CD4-positive, alpha-beta T cell treated with Interleukin-2 at 100 ng/mL for 4 hours (primary cell): ENCODE data around the gene PTPRF.

Experiments used
- DNase-seq: peaks from one replicate; pipeline ENCODE4 v3.0.0-alpha.2; 2020; ENCODE audit warnings: low spot score

The PTPRF gene

GRCh38 chr1:43608827-43609226 is 78.1 kb downstream of the PTPRF start:
- no peak for DNase-seq

DNA sequence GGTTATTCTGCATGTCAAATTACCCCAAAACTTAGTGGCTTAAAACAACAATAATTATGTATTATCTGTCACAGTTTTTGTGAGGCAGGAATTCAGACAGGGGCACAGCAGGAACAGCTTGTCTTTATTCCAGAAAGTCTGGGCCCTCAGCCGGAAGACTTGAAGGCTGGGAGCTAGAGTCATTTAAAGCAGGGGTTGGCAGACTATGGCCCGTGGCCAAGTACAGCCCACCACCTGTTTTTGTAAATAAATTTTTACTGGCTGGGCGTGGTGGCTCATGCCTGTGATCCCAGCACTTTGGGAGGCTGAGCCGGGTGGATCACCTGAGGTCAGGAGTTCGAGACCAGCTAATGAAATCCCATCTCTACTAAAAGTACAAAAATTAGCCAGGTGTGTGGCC is 79.7 kb downstream of the PTPRF start:
- DNase-seq, result no peak

DNA sequence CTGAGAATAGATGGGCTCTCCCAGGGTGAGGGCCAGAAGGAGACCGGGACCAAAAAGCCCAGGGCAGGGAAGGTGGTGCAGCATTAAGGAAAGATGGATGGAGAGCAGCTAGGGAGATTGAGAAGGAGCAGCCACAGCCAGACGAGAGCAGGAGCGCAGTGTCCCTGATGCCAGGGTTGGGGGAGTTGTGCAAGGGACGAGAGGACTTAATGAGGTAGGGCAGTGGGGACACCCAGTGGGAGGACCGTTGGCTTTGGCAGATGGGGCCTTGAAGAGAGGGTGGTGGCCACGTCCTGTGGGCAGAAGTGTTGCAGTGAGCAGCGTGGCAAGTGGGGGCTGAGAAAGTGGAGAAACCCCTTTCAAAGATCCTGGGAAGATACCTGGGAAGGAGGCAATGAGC is 81.3 kb downstream of the PTPRF start:
- no peak for DNase-seq

GRCh38 chr1:43612406-43612805 is 81.7 kb downstream of the PTPRF start:
- DNase-seq, result no peak

DNA sequence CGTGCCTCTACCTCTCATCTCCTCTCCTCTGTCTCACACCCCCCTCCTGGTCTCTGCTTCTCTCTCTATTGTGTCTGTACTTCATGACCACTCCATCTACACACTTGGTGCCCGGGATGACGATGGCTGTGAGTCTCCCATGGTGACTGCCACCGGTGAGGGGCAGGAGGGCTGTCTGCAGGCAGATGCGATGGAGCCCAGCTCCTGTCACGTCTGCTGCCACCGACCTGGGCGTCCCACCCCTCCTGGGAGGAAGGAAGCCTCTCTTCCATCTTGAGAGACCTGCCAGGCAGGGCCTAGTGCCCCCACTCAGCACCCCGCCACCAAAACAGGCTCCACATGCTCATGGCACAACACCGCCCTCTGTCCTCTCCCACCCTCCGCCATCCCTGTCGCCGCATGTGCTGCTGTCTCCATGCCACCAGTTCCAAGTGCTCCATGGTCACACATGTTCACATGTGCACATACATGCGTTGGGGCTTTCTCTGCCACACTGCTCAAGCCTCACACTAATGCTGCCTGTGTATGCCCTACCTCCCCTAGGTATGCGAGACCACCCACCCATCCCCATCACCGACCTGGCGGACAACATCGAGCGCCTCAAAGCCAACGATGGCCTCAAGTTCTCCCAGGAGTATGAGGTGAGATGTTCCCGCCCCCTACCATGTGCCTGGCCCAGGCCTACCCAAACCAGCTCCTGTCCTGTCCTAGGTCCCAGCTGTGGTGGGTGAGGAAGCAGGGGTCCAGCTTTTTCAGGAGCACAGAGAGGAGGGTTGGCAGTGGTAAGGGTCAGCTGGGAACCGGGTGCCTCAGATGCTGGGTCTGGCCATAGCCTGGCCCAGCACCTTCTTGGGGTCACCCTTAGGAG is 82.6 kb downstream of the PTPRF start:
- DNase-seq, result no peak

DNA sequence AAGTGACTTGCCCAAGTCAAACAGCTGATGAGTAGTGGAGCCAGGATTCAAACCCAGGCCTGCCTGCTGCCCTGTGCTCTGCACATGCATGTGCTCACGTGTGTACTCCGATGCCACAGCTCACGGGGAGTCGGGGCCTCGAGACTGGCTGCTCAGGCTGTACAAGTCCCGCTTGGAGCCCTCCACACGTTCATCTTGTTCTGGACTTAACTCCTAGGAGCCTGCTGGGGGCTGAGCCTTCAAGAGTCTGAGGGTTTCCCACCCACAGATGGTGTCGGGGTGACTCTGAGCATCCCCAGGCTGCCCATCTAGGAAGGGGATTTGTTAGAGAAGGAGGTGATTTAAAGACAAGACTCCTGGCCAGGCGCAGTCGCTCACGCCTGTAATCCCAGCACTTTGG is 83.5 kb downstream of the PTPRF start:
- no peak for DNase-seq

DNA sequence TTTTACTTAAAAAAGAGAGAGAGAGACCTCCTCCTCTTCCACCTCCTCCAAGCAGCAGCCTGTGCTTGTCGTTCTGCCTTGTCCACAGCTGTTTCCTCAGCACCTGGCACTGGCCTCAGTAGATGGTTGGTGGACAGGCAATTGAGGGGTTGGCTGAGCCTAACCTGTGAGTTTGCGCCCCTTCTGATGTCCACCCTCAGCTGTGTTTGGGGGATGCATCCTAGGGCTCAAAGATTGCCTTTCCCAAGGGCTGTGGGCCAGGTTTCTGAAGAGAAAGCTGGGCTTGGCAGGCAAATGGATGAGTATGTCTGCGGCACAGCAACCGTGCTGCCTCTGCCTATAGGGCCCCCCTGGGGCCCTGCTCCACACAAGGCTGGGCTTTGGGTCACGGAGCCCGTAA is 84.2 kb downstream of the PTPRF start:
- DNase-seq, result no peak

DNA sequence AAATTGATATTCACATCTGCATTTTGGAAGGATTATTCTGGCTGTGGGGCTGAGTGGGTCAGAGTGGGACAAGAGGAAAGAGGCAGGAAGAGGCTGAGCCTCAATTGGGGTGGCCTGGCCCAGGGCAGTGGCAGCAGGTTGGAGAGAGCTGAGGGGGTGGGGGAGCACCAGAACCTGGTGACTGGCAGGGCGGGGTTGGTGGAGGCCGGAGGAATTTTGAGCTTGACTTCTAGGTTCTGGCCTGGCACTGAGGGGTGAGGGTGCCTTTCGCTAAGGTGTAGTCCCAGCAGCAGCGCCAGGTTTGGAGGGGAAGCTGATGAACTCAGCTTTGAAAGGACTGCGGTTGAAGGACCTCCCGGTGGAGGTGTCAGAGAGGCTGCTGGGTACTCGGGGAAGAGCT is 85.7 kb downstream of the PTPRF start:
- no peak for DNase-seq

GRCh38 chr1:43617011-43617410 is 86.3 kb downstream of the PTPRF start:
- no peak for DNase-seq

DNA sequence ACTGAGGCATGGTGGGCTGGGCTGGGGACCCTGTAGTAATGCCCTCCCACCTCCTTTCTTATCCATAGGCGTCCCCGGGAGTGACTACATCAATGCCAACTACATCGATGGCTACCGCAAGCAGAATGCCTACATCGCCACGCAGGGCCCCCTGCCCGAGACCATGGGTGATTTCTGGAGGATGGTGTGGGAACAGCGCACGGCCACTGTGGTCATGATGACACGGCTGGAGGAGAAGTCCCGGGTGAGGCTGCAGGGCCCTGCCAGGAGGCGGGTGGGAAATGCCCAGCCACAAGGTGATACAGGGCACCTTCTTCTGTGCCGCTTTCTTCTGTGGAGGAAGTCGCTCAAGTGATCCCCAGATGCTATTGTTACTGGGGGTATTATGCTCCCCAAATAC is 87.0 kb downstream of the PTPRF start:
- no peak for DNase-seq

GRCh38 chr1:43618521-43619313 is 88.0 kb downstream of the PTPRF start:
- no peak for DNase-seq

DNA sequence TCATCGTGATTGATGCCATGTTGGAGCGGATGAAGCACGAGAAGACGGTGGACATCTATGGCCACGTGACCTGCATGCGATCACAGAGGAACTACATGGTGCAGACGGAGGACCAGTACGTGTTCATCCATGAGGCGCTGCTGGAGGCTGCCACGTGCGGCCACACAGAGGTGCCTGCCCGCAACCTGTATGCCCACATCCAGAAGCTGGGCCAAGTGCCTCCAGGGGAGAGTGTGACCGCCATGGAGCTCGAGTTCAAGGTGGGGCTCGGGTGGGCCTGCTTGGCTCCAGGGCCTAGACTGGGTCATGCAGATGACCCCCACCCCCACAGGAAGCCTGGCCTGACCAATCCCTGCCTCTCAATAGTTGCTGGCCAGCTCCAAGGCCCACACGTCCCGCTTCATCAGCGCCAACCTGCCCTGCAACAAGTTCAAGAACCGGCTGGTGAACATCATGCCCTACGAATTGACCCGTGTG is 88.7 kb downstream of the PTPRF start:
- DNase-seq, result no peak

- no peak for DNase-seq
Observed at GRCh38 chr1:43619996-43620920, 89.6 kb downstream of the PTPRF start.

DNA sequence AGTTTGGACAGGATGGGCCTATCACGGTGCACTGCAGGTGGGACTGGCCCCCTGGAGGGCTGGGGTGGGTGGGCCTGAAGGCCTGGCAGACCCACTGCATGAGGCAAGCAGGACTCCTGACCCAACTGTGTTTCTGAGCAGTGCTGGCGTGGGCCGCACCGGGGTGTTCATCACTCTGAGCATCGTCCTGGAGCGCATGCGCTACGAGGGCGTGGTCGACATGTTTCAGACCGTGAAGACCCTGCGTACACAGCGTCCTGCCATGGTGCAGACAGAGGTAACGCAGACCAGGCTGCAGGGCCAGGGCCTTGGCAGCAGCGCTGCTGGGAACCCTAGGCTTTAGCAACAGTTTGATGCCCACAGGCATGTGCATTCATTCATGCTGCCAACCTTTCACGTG is 90.3 kb downstream of the PTPRF start:
- no peak for DNase-seq

- no peak for DNase-seq
Observed at GRCh38 chr1:43621386-43621785, 90.7 kb downstream of the PTPRF start.

GRCh38 chr1:43621861-43622260 is 91.2 kb downstream of the PTPRF start:
- DNase-seq, result no peak

DNA sequence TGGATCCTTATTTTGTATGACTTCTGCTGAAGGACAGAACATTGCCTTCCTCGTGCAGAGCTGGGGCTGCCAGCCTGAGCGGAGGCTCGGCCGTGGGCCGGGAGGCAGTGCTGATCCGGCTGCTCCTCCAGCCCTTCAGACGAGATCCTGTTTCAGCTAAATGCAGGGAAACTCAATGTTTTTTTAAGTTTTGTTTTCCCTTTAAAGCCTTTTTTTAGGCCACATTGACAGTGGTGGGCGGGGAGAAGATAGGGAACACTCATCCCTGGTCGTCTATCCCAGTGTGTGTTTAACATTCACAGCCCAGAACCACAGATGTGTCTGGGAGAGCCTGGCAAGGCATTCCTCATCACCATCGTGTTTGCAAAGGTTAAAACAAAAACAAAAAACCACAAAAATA is 91.8 kb downstream of the PTPRF start:
- no peak for DNase-seq

- no peak for DNase-seq
Observed at GRCh38 chr1:43622901-43623780, 92.5 kb downstream of the PTPRF start.

DNA sequence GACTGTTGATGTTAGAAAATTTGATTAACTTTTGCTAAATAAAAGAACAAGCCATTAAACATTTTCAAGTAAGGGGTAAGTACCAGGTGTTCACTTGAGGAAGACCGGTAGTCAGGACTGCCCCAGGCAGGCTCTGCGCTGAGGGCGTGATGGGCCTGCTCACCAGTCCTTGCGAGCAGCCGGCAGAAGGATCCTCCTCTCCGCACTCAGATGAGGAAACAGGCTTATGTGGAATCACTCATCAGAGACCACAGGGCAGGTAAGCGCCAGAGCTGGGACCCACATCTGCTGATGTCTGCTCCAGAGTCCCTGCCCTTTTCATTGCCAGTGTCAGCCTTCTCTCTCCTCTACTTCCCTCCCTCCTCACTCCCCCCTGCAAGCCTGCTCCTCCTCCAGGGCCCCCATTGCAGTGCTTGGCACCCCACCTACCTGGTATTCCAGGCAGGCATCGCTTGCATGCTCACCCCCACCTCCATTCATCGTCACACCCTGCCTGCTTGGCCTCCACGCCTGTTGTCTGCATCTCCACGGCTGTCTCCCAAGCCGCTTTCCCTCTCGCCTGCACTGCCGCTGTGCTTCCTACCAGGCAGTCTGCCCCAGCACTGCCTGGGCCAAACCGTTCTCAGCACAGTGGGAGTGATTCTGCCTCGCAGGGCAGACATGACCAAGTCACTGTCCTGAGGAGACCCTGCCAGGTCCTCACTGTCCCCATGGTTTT is 94.5 kb downstream of the PTPRF start:
- no peak for DNase-seq

- no peak for DNase-seq
Observed at GRCh38 chr1:43632135-43632670, 101.5 kb downstream of the PTPRF start.
